GM12891 (cell line): ENCODE measurements around the gene WNK4.

Source experiments
- PAX5 ChIP-seq: IDR thresholded peaks from 2 replicates; pipeline ENCODE4 v1.6.1; 2011; ENCODE audit warnings: low read length, moderate library complexity, mild to moderate bottlenecking; ENCODE audit not compliant: insufficient read depth, severe bottlenecking
- POLR2A ChIP-seq: IDR thresholded peaks from 2 replicates; pipeline ENCODE4 v1.6.1; 2011; ENCODE audit warnings: low read depth, low read length, control low read depth

- TF ChIP-seq POLR2A, result no peak
- no peak for TF ChIP-seq PAX5
Measured at GRCh38 chr17:42814633-42815399, 34.4 kb downstream of the WNK4 start.
